GM18502 (cell line): ENCODE data around the gene KRT78.

Experiments used
- ATAC-seq: cut with Tn5 transposase; IDR thresholded peaks from one replicate; pipeline ENCODE4 v1.9.1; 2021; ENCODE audit warnings: mild to moderate bottlenecking; ENCODE audit not compliant: unreplicated experiment, poor library complexity

The KRT78 gene

GRCh38 chr12:52844386-52844785, 4.4 kb downstream of the KRT78 start:
- ATAC-seq = no peak

GRCh38 chr12:52839436-52840105, 9.2 kb downstream of the KRT78 start:
- no peak for ATAC-seq

- ATAC-seq = no peak
Observed at GRCh38 chr12:52838609-52839435, 10.0 kb downstream of the KRT78 start.

- ATAC-seq = no peak
Observed at GRCh38 chr12:52837781-52838608, 10.8 kb downstream of the KRT78 start.

GRCh38 chr12:52837413-52837741, 11.4 kb downstream of the KRT78 start:
- no peak for ATAC-seq

GRCh38 chr12:52836491-52837412, 12.0 kb downstream of the KRT78 start:
- no peak for ATAC-seq

GRCh38 chr12:52836042-52836466, 12.7 kb downstream of the KRT78 start:
- ATAC-seq = no peak

- ATAC-seq = no peak
Observed at GRCh38 chr12:52835271-52836041, 13.3 kb downstream of the KRT78 start.

- ATAC-seq = no peak
Observed at GRCh38 chr12:52834727-52835001, 14.1 kb downstream of the KRT78 start.

- ATAC-seq = no peak
Observed at GRCh38 chr12:52833922-52834726, 14.7 kb downstream of the KRT78 start, which contains the start of gene KRT79. KRT79 (minus strand) TSS chr12:52834311; CDS start chr12:52834260, 51 bp downstream.

GRCh38 chr12:52832985-52833905, 15.5 kb downstream of the KRT78 start:
- no peak for ATAC-seq

GRCh38 chr12:52832451-52832850, 16.3 kb downstream of the KRT78 start:
- ATAC-seq = no peak

GRCh38 chr12:52831251-52831650, 17.5 kb downstream of the KRT78 start:
- ATAC-seq = no peak

GRCh38 chr12:52829986-52830770, 18.6 kb downstream of the KRT78 start:
- no peak for ATAC-seq

- no peak for ATAC-seq
Observed at GRCh38 chr12:52828591-52829021, 20.2 kb downstream of the KRT78 start.

GRCh38 chr12:52828156-52828555, 20.6 kb downstream of the KRT78 start:
- no peak for ATAC-seq
